PFSK-1 (cell line): Measurements from ENCODE around the gene EXOC4.

ENCODE experiments used
- POLR2AphosphoS5 ChIP-seq: IDR thresholded peaks from 2 replicates; pipeline ENCODE4 v1.6.1; 2012; ENCODE audit warnings: low read depth, mild to moderate bottlenecking, control low read depth, low read length, moderate library complexity
- REST ChIP-seq, 2 experiments: IDR thresholded peaks; 2 replicates each; pipeline versions ENCODE4 v1.6.1 to v1.8.0; 2011 to 2012; ENCODE audit warnings: low read depth in 2 of 2, low read length in 2 of 2, control low read depth in 1 of 2, inconsistent platforms in 1 of 2, mild to moderate bottlenecking in 1 of 2, moderate library complexity in 1 of 2; ENCODE audit not compliant: insufficient read depth in 1 of 2
- SIN3A ChIP-seq: IDR thresholded peaks from 2 replicates; pipeline ENCODE4 v1.6.1; 2012; ENCODE audit warnings: mild to moderate bottlenecking, low read length, moderate library complexity, borderline replicate concordance; ENCODE audit not compliant: insufficient read depth
- TAF1 ChIP-seq: IDR thresholded peaks from 2 replicates; pipeline ENCODE4 v1.6.1; 2012; ENCODE audit warnings: low read length, control low read depth, borderline replicate concordance; ENCODE audit not compliant: insufficient read depth

GRCh38 chr7:133365917-133366316 lies 113.0 kb downstream of the EXOC4 start:
- TF ChIP-seq REST (IDR thresholded peaks at IDR 0.05; ENCODE audit: insufficient read depth in 1 of 2, low read depth in 2 of 2, low read length in 2 of 2) (no peak), POLR2AphosphoS5 (no peak), TAF1 (no peak), SIN3A (no peak)
